Mucosa of descending colon (tissue), 3 donors: ENCODE measurements around the gene OSTN. TPM values are rescaled to one million over a fixed set of nuclear protein-coding genes. Genes with fewer than 3 reads are reported as not detected.
A peak's percentile ranks its signal among the peaks of the same experiment; 100 is the strongest.

Experiments
- ATAC-seq: fragments of 200-7000 bp; cut with Tn5 transposase; one replicate; pipeline ENCODE4 v1.9.1; 2020; ENCODE audit warnings: mild to moderate bottlenecking, moderate library complexity
- DNase-seq, 3 donors: peaks; one replicate each; pipeline ENCODE4 v3.0.0-alpha.2; 2020
- H3K36me3 ChIP-seq: fragments of 200-600 bp; one replicate; pipeline ENCODE4 v1.8.0; 2021; ENCODE audit warnings: low read depth, mild to moderate bottlenecking
- H3K4me1 ChIP-seq: fragments of 200-600 bp; one replicate; pipeline ENCODE4 v1.8.0; 2021; ENCODE audit warnings: low read depth, mild to moderate bottlenecking
- H3K4me3 ChIP-seq: fragments of 200-600 bp; one replicate; pipeline ENCODE4 v1.8.0; 2021; ENCODE audit warnings: mild to moderate bottlenecking
- H3K9me3 ChIP-seq: fragments of 200-600 bp; one replicate; pipeline ENCODE4 v1.8.0; 2021; ENCODE audit warnings: mild to moderate bottlenecking
- intact Hi-C, 2 donors: fragments of 100-400 bp; cut with DNase I in 1 of 2; cut with micrococcal nuclease in 1 of 2; formaldehyde crosslinking; loops; one replicate each; pipeline versions ENCODE4 v1.11.0 to v1.11.1; 2022; cut with DNase I, micrococcal nuclease
- total RNA-seq, 3 donors: library from RNA; stranded (reverse); fragmentation: NEBNext Ultra II Directional in 2 of 3; extraction: Animal tissue kit (Norgen Biotek cat#: 25700) in 2 of 3; gene quantifications; one replicate each; pipeline versions ENCODE4 v1.2.1 to v1.2.4, GENCODE V29; 2021 to 2023
- TF ChIP-seq, protein P1 (sequence below): fragments of 200-600 bp; IDR thresholded peaks from one replicate; pipeline ENCODE4 v1.8.0; 2022; ENCODE audit warnings: antibody characterized with exemption, mild to moderate bottlenecking
- donor health status: DM: no; HTN: no; CAD: no; lungs with moderate emphysema.
- donor health status: DM: no; HTN: no; CAD: no.
- donor health status: DM: no; HTN: yes; CAD: no.

The OSTN gene
- total RNA-seq, 3 donors from 2014 or later, result not detected

DNA sequence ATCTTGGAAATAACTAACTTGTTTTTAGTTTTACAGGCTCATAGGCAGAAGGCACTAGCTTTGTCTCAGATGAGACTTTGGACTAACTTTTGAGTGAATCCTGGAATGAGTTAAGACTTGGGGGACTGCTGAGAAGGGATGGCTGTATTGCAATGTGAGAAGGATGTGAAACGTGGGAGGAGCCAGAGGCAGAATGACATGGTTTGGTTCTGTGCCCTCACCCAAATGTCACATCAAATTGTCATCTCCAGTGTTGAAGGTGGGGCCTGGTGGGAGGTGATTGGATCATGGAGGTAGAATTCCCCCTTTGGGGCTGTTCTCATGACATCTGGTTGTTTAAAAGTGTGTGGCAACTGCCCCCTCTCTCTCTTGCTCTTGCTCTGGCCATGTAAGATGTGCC, 101.4 kb downstream of the OSTN start:
- no peaks in the 10 kb centered on the region for H3K36me3 ChIP-seq
- intact Hi-C loops, result no loop called here
- no peak for ATAC-seq
- TF ChIP-seq, protein P1, sequence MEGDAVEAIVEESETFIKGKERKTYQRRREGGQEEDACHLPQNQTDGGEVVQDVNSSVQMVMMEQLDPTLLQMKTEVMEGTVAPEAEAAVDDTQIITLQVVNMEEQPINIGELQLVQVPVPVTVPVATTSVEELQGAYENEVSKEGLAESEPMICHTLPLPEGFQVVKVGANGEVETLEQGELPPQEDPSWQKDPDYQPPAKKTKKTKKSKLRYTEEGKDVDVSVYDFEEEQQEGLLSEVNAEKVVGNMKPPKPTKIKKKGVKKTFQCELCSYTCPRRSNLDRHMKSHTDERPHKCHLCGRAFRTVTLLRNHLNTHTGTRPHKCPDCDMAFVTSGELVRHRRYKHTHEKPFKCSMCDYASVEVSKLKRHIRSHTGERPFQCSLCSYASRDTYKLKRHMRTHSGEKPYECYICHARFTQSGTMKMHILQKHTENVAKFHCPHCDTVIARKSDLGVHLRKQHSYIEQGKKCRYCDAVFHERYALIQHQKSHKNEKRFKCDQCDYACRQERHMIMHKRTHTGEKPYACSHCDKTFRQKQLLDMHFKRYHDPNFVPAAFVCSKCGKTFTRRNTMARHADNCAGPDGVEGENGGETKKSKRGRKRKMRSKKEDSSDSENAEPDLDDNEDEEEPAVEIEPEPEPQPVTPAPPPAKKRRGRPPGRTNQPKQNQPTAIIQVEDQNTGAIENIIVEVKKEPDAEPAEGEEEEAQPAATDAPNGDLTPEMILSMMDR, result no peak
- H3K4me3 ChIP-seq, result no peak overlapping the region
- H3K4me1 ChIP-seq, result no peaks in the 10 kb centered on the region
- no peaks in the 10 kb centered on the region for H3K9me3 ChIP-seq
- no peak for DNase-seq

DNA sequence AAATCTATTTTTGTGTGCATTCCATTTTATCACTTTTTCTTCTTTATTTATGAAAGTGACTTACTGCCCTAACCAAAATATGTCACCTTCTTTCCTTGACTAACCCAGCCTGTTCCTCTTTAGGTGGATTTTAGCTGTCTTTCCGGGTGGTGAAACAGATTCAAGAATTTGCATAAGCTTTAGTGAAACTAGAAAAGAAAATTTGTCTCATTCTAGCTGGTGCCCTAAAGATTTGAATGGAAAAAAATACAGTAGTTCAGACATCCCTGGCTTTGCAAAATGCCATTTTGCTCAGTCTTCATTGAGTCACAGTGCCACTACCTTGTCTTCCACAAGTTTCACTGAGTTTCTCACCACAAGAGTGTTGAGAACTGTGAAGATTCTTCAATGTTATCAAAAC, 102.0 kb downstream of the OSTN start:
- ATAC-seq, result peak; percentile 33
- TF ChIP-seq, protein P1, result no peak

DNA sequence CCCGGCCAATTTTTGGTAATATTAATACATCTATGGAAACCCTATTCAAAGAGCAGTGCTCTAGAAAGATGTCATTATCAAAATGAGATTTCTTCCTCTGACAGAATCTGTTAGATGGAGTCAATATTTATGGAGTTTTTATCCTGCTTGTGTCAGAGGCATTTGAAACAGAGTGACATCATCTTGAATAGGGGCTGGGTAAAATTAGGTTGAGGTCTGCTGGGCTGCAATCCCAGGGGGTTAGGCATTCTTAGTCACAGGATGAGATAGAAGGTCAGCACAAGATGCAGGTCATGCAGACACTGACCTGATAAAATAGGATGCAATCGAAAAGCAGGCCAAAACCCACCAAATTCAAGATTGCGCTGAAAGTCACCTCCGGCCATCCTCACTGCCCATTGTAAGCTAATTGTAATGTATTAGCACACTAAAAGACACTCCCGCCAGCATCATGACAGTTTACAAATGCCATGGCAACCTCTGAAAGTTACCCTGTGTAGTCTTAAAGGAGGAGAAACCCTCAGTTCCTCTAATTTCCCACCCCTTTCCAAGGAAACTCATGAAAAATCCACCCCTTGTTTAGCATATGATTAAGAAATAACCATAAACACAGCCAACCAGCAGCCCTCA, 102.9 kb downstream of the OSTN start:
- Histone ChIP-seq H3K4me3 (no peak overlapping the region), H3K9me3 (no peaks in the 10 kb centered on the region), H3K36me3 (no peaks in the 10 kb centered on the region), H3K4me1 (no peaks in the 10 kb centered on the region)
- TF ChIP-seq, protein P1, result no peak
- no peak for ATAC-seq
- intact Hi-C loops, result no loop called here
- DNase-seq, result no peak

More for the DNA sequence above, 102.0 kb downstream of the OSTN start:
- Histone ChIP-seq H3K36me3 (no peaks in the 10 kb centered on the region), H3K4me3 (no peak overlapping the region), H3K9me3 (no peaks in the 10 kb centered on the region), H3K4me1 (no peaks in the 10 kb centered on the region)
- intact Hi-C loops, result no loop called here
- no peak for DNase-seq

DNA sequence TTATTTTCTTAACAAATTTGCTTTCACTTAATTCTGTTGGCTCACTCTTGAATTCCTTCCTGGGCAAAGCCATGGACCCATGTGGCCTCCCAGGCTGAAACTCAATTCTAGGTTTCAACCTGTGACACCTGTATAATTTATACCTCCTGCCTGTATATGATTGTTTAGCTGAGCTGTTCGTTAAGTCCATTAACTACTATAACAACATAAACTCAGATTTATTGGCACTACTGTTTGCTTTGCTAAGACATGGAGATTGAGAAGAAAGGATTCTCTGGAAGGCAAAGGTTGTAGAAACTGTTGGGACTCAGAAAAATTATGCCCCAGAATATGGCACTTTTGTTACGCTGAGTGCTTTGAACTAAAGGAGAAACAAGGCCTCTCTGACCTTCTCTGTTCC, 103.4 kb downstream of the OSTN start:
- peak; percentile 73 for ATAC-seq

DNA sequence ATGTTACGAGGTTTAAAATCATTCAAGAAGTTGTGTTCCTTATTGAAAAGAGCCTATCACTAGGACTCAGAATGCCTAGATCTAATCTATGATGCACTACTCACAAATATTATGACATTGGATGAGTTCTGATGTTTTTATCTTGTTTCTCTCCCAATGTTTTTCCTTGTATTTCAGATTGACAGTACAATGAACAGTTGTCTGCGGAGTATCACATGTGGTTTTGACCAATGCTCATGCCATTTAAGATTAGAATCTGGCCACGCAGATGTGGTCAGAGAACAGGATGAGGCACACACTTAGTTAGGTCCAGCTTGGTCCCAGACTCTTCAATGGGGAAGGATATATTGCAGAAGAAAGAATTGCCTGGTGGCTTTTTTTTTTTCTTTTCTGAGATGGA, 104.6 kb downstream of the OSTN start:
- H3K4me1 ChIP-seq, result no peaks in the 10 kb centered on the region
- intact Hi-C loops, result no loop called here
- no peak for ATAC-seq
- TF ChIP-seq, protein P1, result no peak
- no peaks in the 10 kb centered on the region for H3K36me3 ChIP-seq
- no peak for DNase-seq
- H3K4me3 ChIP-seq, result no peak overlapping the region
- no peaks in the 10 kb centered on the region for H3K9me3 ChIP-seq

More for the DNA sequence above, 103.4 kb downstream of the OSTN start:
- DNase-seq, result no peak
- H3K4me1 ChIP-seq, result no peaks in the 10 kb centered on the region
- H3K4me3 ChIP-seq, result no peak overlapping the region
- TF ChIP-seq, protein P1, result no peak
- intact Hi-C loops, result no loop called here
- H3K36me3 ChIP-seq, result no peaks in the 10 kb centered on the region
- H3K9me3 ChIP-seq, result no peaks in the 10 kb centered on the region

DNA sequence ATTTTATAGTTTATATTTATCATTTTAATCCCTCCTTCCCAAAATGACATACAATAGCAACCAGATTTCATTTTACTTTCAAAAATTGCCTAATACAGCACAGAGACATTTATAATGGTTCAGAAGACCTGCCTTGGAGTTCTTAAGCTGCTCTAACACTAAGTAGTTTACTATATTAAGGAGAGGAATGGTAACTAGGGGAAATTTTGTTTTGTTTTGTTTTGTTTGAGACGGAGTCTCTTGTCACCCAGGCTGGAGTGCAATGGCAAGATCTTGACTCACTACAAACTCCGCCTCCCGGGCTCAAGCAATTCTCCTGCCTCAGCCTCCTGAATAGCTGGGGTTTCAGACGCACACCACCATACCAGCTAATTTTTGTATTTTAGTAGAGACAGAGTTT, 107.4 kb downstream of the OSTN start:
- TF ChIP-seq, protein P1, result no peak
- no peak overlapping the region for H3K4me3 ChIP-seq
- no peak for ATAC-seq

More for the DNA sequence above, 107.4 kb downstream of the OSTN start:
- H3K9me3 ChIP-seq, result no peaks in the 10 kb centered on the region
- intact Hi-C loops, result no loop called here
- H3K36me3 ChIP-seq, result no peaks in the 10 kb centered on the region
- no peaks in the 10 kb centered on the region for H3K4me1 ChIP-seq
- no peak for DNase-seq
